ENCODE results near the gene NDEL1.

Gene NDEL1

DNA sequence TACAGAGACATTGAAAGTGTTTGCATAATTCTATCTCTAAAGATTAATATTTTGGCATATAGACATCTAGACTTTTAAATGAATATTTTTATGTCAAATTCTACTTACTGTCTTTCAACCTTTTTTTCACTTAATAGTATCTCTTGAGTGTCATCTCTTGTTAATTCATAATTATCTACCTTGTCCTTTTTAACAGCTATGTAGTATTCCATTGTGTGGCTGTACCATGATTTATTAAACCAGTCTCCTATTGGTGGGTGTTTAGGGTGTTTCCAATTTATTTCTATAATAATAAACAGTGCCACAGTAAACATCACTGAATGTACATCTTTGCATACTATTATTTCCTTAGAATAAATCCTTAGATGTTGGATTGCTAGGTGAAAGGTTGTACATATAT, 21.7 kb upstream of the NDEL1 start:
- Histone ChIP-seq H4K8ac (ENCODE audit: low read length) (no peak overlapping the region), H2AFZ (ENCODE audit: low read depth, low read length) (no peak overlapping the region), H3K4me1 (ENCODE audit: control insufficient read depth, insufficient read depth, low read depth, low read length) (no peaks in the 10 kb centered on the region), H3K27me3 (ENCODE audit: control insufficient read depth in 1 of 2, insufficient read depth in 1 of 2, low read length in 2 of 2) (peaks cover 13 to 20% of the 10 kb centered on the region in 2 experiments), H2BK5ac (ENCODE audit: low read depth, low read length, poor library complexity, severe bottlenecking) (no peak overlapping the region), H3K79me1 (replicated peaks; ENCODE audit: low read length, poor library complexity, severe bottlenecking) (no peaks in the 10 kb centered on the region), H2AK5ac (ENCODE audit: low read length, severe bottlenecking) (no peak overlapping the region), H3K18ac (ENCODE audit: low read depth in 1 of 2, low read length in 2 of 2) (no peak overlapping the region), H3K4me2 (ENCODE audit: low read length, poor library complexity, severe bottlenecking) (no peak overlapping the region), H3K36me3 (ENCODE audit: control insufficient read depth in 1 of 2, insufficient read depth in 2 of 2, low read depth in 1 of 2, low read length in 2 of 2) (no peaks in the 10 kb centered on the region), H3K14ac (ENCODE audit: low read length in 2 of 2) (no peak overlapping the region), H2BK120ac (ENCODE audit: low read depth, low read length) (no peak overlapping the region), H4K91ac (ENCODE audit: low read length) (no peak overlapping the region), H3K4me3 (ENCODE audit: insufficient read depth in 1 of 2, low read depth in 1 of 2, low read length in 2 of 2) (no peak overlapping the region), H2BK15ac (ENCODE audit: low read depth, poor library complexity, severe bottlenecking) (no peak overlapping the region), H3K4ac (ENCODE audit: low read depth in 1 of 2, low read length in 2 of 2) (no peak overlapping the region), H3K23ac (ENCODE audit: low read length in 2 of 2) (no peak overlapping the region), H3K9ac (ENCODE audit: low read length) (no peak overlapping the region), H3K27ac (ENCODE audit: low read length, poor library complexity, severe bottlenecking) (no peak overlapping the region), H2BK12ac (ENCODE audit: low read length in 2 of 2) (no peak overlapping the region), H3K9me3 (ENCODE audit: control insufficient read depth, low read length) (no peaks in the 10 kb centered on the region)
- DNase-seq, result no peak

DNA sequence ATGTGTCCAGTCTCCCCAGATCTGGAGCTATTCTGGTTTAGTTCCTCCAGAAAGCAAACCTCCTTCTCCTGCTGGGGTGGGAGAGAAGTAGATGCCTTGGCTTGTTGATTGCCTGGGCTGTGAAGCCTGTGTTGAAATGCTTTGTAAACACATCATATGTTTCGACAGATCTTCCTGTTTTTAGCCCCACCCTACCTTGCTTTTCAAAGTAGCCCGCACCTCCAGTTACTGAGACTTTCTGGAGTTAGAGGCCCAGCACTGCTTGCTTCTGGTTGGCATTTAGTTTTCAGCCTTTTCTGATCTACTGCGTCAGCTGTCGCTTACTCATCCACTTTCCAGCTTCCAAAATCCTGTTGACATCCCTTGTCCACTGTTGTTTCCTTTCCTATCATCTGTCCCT, 17.9 kb upstream of the NDEL1 start:
- no peak overlapping the region for H3K4ac ChIP-seq (ENCODE audit: low read depth in 1 of 2, low read length in 2 of 2)
- H3K9ac ChIP-seq (ENCODE audit: low read length), result no peak overlapping the region
- H2BK120ac ChIP-seq (ENCODE audit: low read depth, low read length), result no peak overlapping the region
- H4K91ac ChIP-seq (ENCODE audit: low read length), result no peak overlapping the region
- no peaks in the 10 kb centered on the region for H3K4me1 ChIP-seq (ENCODE audit: control insufficient read depth, insufficient read depth, low read depth, low read length)
- H2AK5ac ChIP-seq (ENCODE audit: low read length, severe bottlenecking), result no peak overlapping the region
- H3K18ac ChIP-seq (ENCODE audit: low read depth in 1 of 2, low read length in 2 of 2), result no peak overlapping the region
- no peak overlapping the region for H3K4me3 ChIP-seq (ENCODE audit: insufficient read depth in 1 of 2, low read depth in 1 of 2, low read length in 2 of 2)
- no peak overlapping the region for H2BK12ac ChIP-seq (ENCODE audit: low read length in 2 of 2)
- DNase-seq, result no peak
- H3K79me1 ChIP-seq (replicated peaks; ENCODE audit: low read length, poor library complexity, severe bottlenecking), result no peaks in the 10 kb centered on the region
- H2BK5ac ChIP-seq (ENCODE audit: low read depth, low read length, poor library complexity, severe bottlenecking), result no peak overlapping the region
- H2BK15ac ChIP-seq (ENCODE audit: low read depth, poor library complexity, severe bottlenecking), result no peak overlapping the region
- H3K36me3 ChIP-seq (ENCODE audit: control insufficient read depth in 1 of 2, insufficient read depth in 2 of 2, low read depth in 1 of 2, low read length in 2 of 2), result no peaks in the 10 kb centered on the region
- H3K9me3 ChIP-seq (ENCODE audit: control insufficient read depth, low read length), result no peaks in the 10 kb centered on the region
- H3K27ac ChIP-seq (ENCODE audit: low read length, poor library complexity, severe bottlenecking), result no peak overlapping the region
- no peak overlapping the region for H2AFZ ChIP-seq (ENCODE audit: low read depth, low read length)
- 85% methylated on average over 2 of the region's 4 CpGs for WGBS
- H3K23ac ChIP-seq (ENCODE audit: low read length in 2 of 2), result no peak overlapping the region
- no peak overlapping the region for H4K8ac ChIP-seq (ENCODE audit: low read length)
- no peak overlapping the region for H3K4me2 ChIP-seq (ENCODE audit: low read length, poor library complexity, severe bottlenecking)
- peaks cover 13 to 19% of the 10 kb centered on the region in 2 experiments for H3K27me3 ChIP-seq (ENCODE audit: control insufficient read depth in 1 of 2, insufficient read depth in 1 of 2, low read length in 2 of 2)
- H3K14ac ChIP-seq (ENCODE audit: low read length in 2 of 2), result no peak overlapping the region

DNA sequence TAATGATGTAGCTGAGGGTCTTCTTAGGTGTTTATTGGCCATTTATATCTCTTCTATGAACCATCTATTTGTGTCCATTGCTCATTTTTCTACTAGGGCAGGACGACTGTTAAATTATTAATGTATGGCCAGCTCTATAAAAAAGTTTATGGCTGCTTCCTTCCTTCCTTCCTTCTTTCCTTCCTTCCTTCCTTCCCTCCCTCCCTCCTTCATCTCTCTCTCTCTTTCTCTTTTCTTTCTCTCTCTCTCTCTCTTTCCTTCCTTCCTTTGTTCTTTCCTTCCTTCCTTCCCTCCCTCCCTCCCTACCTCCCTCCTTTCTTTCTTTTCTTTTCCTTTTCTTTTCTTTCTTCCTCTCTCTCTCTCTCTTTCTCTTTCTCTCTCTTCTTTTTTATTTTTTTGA, 17.2 kb upstream of the NDEL1 start:
- Histone ChIP-seq H4K91ac (ENCODE audit: low read length) (no peak overlapping the region), H3K9ac (ENCODE audit: low read length) (no peak overlapping the region), H3K27me3 (ENCODE audit: control insufficient read depth in 1 of 2, insufficient read depth in 1 of 2, low read length in 2 of 2) (peaks cover 13 to 19% of the 10 kb centered on the region in 2 experiments), H3K36me3 (ENCODE audit: control insufficient read depth in 1 of 2, insufficient read depth in 2 of 2, low read depth in 1 of 2, low read length in 2 of 2) (no peaks in the 10 kb centered on the region), H4K8ac (ENCODE audit: low read length) (no peak overlapping the region), H2BK15ac (ENCODE audit: low read depth, poor library complexity, severe bottlenecking) (no peak overlapping the region), H3K23ac (ENCODE audit: low read length in 2 of 2) (no peak overlapping the region), H3K4me2 (ENCODE audit: low read length, poor library complexity, severe bottlenecking) (no peak overlapping the region), H3K79me1 (replicated peaks; ENCODE audit: low read length, poor library complexity, severe bottlenecking) (no peaks in the 10 kb centered on the region), H2BK120ac (ENCODE audit: low read depth, low read length) (no peak overlapping the region), H3K18ac (ENCODE audit: low read depth in 1 of 2, low read length in 2 of 2) (no peak overlapping the region), H2AK5ac (ENCODE audit: low read length, severe bottlenecking) (no peak overlapping the region), H3K4me3 (ENCODE audit: insufficient read depth in 1 of 2, low read depth in 1 of 2, low read length in 2 of 2) (no peak overlapping the region), H3K27ac (ENCODE audit: low read length, poor library complexity, severe bottlenecking) (no peak overlapping the region), H3K4me1 (ENCODE audit: control insufficient read depth, insufficient read depth, low read depth, low read length) (no peaks in the 10 kb centered on the region), H3K4ac (ENCODE audit: low read depth in 1 of 2, low read length in 2 of 2) (no peak overlapping the region), H3K9me3 (ENCODE audit: control insufficient read depth, low read length) (no peaks in the 10 kb centered on the region), H2AFZ (ENCODE audit: low read depth, low read length) (no peak overlapping the region), H2BK5ac (ENCODE audit: low read depth, low read length, poor library complexity, severe bottlenecking) (no peak overlapping the region), H3K14ac (ENCODE audit: low read length in 2 of 2) (no peak overlapping the region), H2BK12ac (ENCODE audit: low read length in 2 of 2) (no peak overlapping the region)
- DNase-seq, result no peak
- 85% methylated on average over 1 of the region's 1 CpG for WGBS

DNA sequence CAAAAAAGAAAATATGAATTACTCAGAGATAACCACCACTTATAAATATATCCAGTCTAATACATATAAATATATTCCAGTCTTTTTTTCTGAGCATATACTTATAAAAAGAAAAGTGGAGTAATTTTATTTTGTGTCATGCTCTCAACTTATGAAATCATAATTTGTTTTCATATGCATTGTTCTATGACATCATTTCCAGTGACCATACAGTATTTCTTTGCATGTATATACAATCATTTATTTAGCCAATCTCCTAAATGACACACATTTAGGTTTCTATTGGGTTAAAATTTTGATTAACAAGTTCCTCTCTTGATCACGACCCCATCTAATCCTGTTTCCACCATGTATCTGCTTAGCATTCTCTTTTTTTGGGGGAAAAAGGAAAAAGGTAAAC, 16.4 kb upstream of the NDEL1 start:
- no CpG with 5 or more reads among the region's 1 CpG for WGBS
- DNase-seq, result no peak
- Histone ChIP-seq H3K4me1 (ENCODE audit: control insufficient read depth, insufficient read depth, low read depth, low read length) (no peaks in the 10 kb centered on the region), H3K27ac (ENCODE audit: low read length, poor library complexity, severe bottlenecking) (no peak overlapping the region), H4K8ac (ENCODE audit: low read length) (no peak overlapping the region), H2BK120ac (ENCODE audit: low read depth, low read length) (no peak overlapping the region), H3K18ac (ENCODE audit: low read depth in 1 of 2, low read length in 2 of 2) (no peak overlapping the region), H4K91ac (ENCODE audit: low read length) (no peak overlapping the region), H2AFZ (ENCODE audit: low read depth, low read length) (no peak overlapping the region), H3K4me2 (ENCODE audit: low read length, poor library complexity, severe bottlenecking) (no peak overlapping the region), H3K4me3 (ENCODE audit: insufficient read depth in 1 of 2, low read depth in 1 of 2, low read length in 2 of 2) (no peak overlapping the region), H3K79me1 (replicated peaks; ENCODE audit: low read length, poor library complexity, severe bottlenecking) (no peaks in the 10 kb centered on the region), H3K23ac (ENCODE audit: low read length in 2 of 2) (no peak overlapping the region), H3K14ac (ENCODE audit: low read length in 2 of 2) (no peak overlapping the region), H3K36me3 (ENCODE audit: control insufficient read depth in 1 of 2, insufficient read depth in 2 of 2, low read depth in 1 of 2, low read length in 2 of 2) (no peaks in the 10 kb centered on the region), H3K4ac (ENCODE audit: low read depth in 1 of 2, low read length in 2 of 2) (no peak overlapping the region), H2BK5ac (ENCODE audit: low read depth, low read length, poor library complexity, severe bottlenecking) (no peak overlapping the region), H3K9me3 (ENCODE audit: control insufficient read depth, low read length) (no peaks in the 10 kb centered on the region), H3K27me3 (ENCODE audit: control insufficient read depth in 1 of 2, insufficient read depth in 1 of 2, low read length in 2 of 2) (peaks cover 13 to 19% of the 10 kb centered on the region in 2 experiments), H2BK15ac (ENCODE audit: low read depth, poor library complexity, severe bottlenecking) (no peak overlapping the region), H2AK5ac (ENCODE audit: low read length, severe bottlenecking) (no peak overlapping the region), H3K9ac (ENCODE audit: low read length) (no peak overlapping the region), H2BK12ac (ENCODE audit: low read length in 2 of 2) (no peak overlapping the region)

All from mesenchymal stem cell (in vitro differentiated cells and primary cell).